ENCODE results near the gene SLC7A6. TPM values are rescaled to one million over a fixed set of nuclear protein-coding genes. Genes with fewer than 3 reads are reported as not detected.

The SLC7A6 gene
- total and polyA plus RNA-seq, 2 of the 13 experiments (the other 11 are each of a cell fraction or from before 2014, with no cell fraction given), result 35.8 to 70.8 TPM

DNA sequence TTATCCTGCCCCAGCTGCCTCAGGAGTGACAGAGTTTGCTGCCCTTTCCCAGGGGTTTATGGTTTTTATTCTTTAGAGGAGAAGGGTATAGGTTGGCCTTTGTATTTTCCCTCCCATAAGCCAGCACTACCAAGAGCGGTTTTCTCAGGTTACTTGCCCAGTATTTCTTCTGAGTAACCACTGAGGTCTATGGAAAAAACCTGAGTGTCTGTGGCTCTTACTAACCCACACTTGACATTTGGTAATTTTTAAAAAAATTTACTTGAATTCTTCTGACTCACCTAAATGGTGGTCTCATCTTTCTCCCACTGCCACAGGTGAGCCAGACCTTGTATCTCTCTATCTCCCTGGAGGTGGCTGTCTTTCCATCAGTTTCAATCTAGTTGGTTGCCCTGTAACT is 6.0 kb downstream of the SLC7A6 start:
- H3K36me3 ChIP-seq (replicated peaks in 1 of 2; ENCODE audit: control insufficient read depth in 1 of 2, insufficient read depth in 2 of 2, low read length in 2 of 2), result peaks cover 19 to 36% of the 10 kb centered on the region in 2 experiments
- H3K4me1 ChIP-seq (ENCODE audit: insufficient read depth, low read length), result peaks cover 89% of the 10 kb centered on the region
- H2AFZ ChIP-seq (ENCODE audit: low read length), result no peak overlapping the region
- DNase-seq (ENCODE audit: low spot score), result no peak
- no peak overlapping the region for H3K4me3 ChIP-seq (replicated peaks in 1 of 3; ENCODE audit: insufficient read depth in 1 of 3, low read depth in 2 of 3, low read length in 3 of 3)
- 0% methylated on average over 1 of the region's 1 CpG for WGBS (ENCODE audit: low lambda C conversion rate)
- no peak for FAIRE-seq
- H3K27ac ChIP-seq (ENCODE audit: extremely low read length, insufficient read depth, low read length), result peak overlapping the region; percentile 78
- no peaks in the 10 kb centered on the region for H3K9me3 ChIP-seq (ENCODE audit: low read length)
- TF ChIP-seq ZNF382 (CRISPR knock-in tag; IDR thresholded peaks at IDR 0.05; ENCODE audit: borderline replicate concordance) (no peak), REPIN1 (CRISPR knock-in tag; IDR thresholded peaks at IDR 0.05; ENCODE audit: borderline replicate concordance, low read depth) (no peak), XRCC5 (optimal IDR thresholded peaks at IDR 0.05; ENCODE audit: low read length) (no peak)
- peaks cover 88% of the 10 kb centered on the region for H3K79me2 ChIP-seq (ENCODE audit: insufficient read depth, low read length)
- intact Hi-C loops (cut with micrococcal nuclease; ENCODE audit: unreplicated experiment), result no loop called here
- no peak for ATAC-seq
- CTCF ChIA-PET (ENCODE audit: low intra/inter-chr PET ratio, low total read pairs), result interaction anchor here (1.2 kb wide), 1 partner anchor 9 kb away, joined by 3 read pairs; no protein-coding TSS in a partner anchor
- H3K4me2 ChIP-seq (ENCODE audit: low read depth, low read length), result no peak overlapping the region
- H3K9ac ChIP-seq (ENCODE audit: insufficient read depth, low read depth, low read length), result peak overlapping the region; percentile 50; the same call in 1 of the 2 replicates
- no TSS peak for BruUV-seq (replicated peaks)
- H3K27me3 ChIP-seq (ENCODE audit: control insufficient read depth in 1 of 2, insufficient read depth in 2 of 2, low read length in 2 of 2), result no peaks in the 10 kb centered on the region; a peak in 1 of 5 replicates
- POLR2A ChIA-PET, result interaction anchor here (1.6 kb wide), 1 partner anchor 40 kb away, joined by 7 read pairs; the partner anchor contains the start of genes PRMT7 and SLC7A6OS
- in situ Hi-C loops (cut with HindIII; ENCODE audit: extremely low pct_ligation_motif_present, low pct_unique_long_range_greater_than_20kb), result no loop called here
- peaks cover 31% of the 10 kb centered on the region for H4K20me1 ChIP-seq (ENCODE audit: insufficient read depth, low read length)

DNA sequence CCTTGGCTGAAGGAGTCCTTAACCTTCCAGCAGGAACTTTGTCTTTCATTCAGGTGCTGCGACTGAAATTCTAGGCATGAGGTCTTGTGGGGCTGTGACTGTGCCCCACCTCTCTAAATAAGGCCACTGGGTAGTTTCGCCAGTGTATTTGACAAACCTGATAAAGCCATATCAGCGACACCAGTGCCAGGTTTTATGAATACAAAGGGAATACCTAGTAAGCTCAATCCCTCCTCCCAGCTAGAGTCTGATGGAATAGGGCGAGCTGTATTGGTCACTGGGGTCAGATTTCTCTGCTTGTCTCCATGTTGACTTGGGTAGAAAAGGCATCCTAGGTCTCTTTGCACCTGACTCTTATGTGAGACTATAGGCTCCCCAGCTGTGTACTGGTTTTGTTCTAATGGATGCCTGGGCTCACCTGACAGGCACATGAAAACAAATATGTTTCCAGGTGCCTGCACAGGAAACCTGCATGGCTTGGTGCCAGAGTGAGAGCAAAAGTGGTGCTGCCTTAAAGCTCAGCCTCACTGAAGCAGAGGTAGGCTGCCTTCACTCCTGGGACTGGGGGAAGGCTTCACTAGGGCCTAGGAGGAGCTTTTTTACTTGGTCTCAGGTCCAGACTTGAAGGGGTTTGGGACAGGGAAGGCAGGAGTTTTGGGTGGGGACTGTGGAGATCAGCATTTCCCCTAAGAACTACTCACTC is 8.3 kb downstream of the SLC7A6 start:
- Histone ChIP-seq H4K20me1 (ENCODE audit: insufficient read depth, low read length) (peaks cover 31% of the 10 kb centered on the region), H3K9ac (ENCODE audit: insufficient read depth, low read depth, low read length) (no peak overlapping the region), H3K36me3 (replicated peaks in 1 of 2; ENCODE audit: control insufficient read depth in 1 of 2, insufficient read depth in 2 of 2, low read length in 2 of 2) (peaks cover 19 to 36% of the 10 kb centered on the region in 2 experiments), H3K79me2 (ENCODE audit: insufficient read depth, low read length) (peaks cover 82% of the 10 kb centered on the region), H3K4me1 (ENCODE audit: insufficient read depth, low read length) (peaks cover 80% of the 10 kb centered on the region), H3K4me3 (replicated peaks in 1 of 3; ENCODE audit: insufficient read depth in 1 of 3, low read depth in 2 of 3, low read length in 3 of 3) (no peak overlapping the region), H3K9me3 (ENCODE audit: low read length) (no peaks in the 10 kb centered on the region), H2AFZ (ENCODE audit: low read length) (no peak overlapping the region), H3K27me3 (ENCODE audit: control insufficient read depth in 1 of 2, insufficient read depth in 2 of 2, low read length in 2 of 2) (no peaks in the 10 kb centered on the region), H3K27ac (ENCODE audit: extremely low read length, insufficient read depth, low read length) (peak overlapping the region; percentile 23), H3K4me2 (ENCODE audit: low read depth, low read length) (no peak overlapping the region)
- TF ChIP-seq FOXA1 (IDR thresholded peaks at IDR 0.05), result no peak
- TF ChIP-seq FOXA1 (CRISPR knock-in tag; IDR thresholded peaks at IDR 0.05), result 0 out of 2 replicates have a peak, but pooled peaks have one; percentile 4
- no peak for TF ChIP-seq ZSCAN21 (CRISPR knock-in tag; IDR thresholded peaks at IDR 0.05; ENCODE audit: borderline replicate concordance)
- no peak for FAIRE-seq
- 94% methylated on average over 4 of the region's 4 CpGs for WGBS (ENCODE audit: low lambda C conversion rate)
- POLR2A ChIA-PET, result interaction anchor here (0.6 to 2.4 kb wide), 5 partner anchors 8 to 193 kb away, joined by 3 to 9 read pairs (median 4); partner anchors contain the start of genes PRMT7 and SLC7A6OS
- in situ Hi-C loops (cut with HindIII; ENCODE audit: extremely low pct_ligation_motif_present, low pct_unique_long_range_greater_than_20kb), result no loop called here
- DNase-seq (ENCODE audit: low spot score), result no peak
- intact Hi-C loops (cut with micrococcal nuclease; ENCODE audit: unreplicated experiment), result no loop called here
- CTCF ChIA-PET (ENCODE audit: low intra/inter-chr PET ratio, low total read pairs), result no interaction called here
- ATAC-seq, result no peak
- no TSS peak for BruUV-seq (replicated peaks)
